Esophagus muscularis mucosa (tissue), 3 donors: Measurements from ENCODE around the gene AKT2.

Experiments
- POLR2A ChIP-seq: fragments of 450-650 bp; IDR thresholded peaks from one replicate; pipeline ENCODE4 v1.6.1; 2017; ENCODE audit warnings: antibody characterized with exemption, moderate library complexity, mild to moderate bottlenecking, low read depth
- TF ChIP-seq, protein P1 (sequence below), 3 experiments: fragments of 200-600 bp in 2 of 3; fragments of 450-650 bp in 1 of 3; sonication (generic) in 2 of 3; IDR thresholded peaks; one replicate each; pipeline ENCODE4 v1.5.1; 2017 to 2019; ENCODE audit warnings: antibody characterized with exemption in 3 of 3, mild to moderate bottlenecking in 2 of 3, moderate library complexity in 1 of 3

DNA sequence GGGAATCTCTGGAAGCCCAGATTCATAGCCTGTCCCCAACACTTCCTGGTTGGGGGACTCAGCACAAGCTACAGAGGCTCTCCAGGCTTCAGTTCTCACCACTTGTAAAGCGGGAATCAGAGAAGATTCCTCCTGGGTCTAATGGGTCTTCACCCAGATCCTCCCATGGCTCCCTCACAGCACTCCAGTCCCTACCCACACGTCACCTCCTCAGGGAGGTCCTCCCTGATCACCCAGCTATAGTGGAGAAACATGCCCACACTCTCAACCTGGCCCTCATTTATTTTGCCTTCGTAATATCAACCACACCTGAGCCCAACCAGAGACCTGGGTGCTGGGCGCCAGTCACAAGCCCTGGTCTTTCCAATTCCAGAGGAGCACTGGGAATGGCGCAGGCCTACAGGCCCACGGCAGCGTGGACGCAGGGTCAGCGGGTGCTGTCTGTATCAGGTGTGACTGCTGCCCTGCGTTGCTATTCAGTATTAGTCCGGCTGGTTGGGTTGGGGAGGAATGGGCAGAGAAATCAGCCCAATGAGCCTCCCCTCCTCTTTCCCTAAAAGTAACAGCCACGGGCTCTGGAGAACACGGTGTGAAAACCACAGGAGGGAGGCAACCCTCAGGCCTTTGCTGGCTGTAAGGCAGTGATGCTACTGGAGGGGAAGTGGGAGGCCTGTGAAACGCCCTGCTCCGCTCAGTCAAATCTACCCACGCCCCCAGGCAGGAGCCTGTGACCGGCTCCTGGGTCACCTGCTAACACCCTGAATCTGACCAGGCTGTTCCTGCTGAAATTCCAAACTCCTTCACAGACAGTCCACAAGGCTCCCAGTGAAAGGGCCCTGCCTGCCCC, 5.2 kb downstream of the AKT2 start:
- TF ChIP-seq, protein P1, sequence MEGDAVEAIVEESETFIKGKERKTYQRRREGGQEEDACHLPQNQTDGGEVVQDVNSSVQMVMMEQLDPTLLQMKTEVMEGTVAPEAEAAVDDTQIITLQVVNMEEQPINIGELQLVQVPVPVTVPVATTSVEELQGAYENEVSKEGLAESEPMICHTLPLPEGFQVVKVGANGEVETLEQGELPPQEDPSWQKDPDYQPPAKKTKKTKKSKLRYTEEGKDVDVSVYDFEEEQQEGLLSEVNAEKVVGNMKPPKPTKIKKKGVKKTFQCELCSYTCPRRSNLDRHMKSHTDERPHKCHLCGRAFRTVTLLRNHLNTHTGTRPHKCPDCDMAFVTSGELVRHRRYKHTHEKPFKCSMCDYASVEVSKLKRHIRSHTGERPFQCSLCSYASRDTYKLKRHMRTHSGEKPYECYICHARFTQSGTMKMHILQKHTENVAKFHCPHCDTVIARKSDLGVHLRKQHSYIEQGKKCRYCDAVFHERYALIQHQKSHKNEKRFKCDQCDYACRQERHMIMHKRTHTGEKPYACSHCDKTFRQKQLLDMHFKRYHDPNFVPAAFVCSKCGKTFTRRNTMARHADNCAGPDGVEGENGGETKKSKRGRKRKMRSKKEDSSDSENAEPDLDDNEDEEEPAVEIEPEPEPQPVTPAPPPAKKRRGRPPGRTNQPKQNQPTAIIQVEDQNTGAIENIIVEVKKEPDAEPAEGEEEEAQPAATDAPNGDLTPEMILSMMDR (IDR thresholded peaks at IDR 0.05): no peak
- TF ChIP-seq POLR2A: no peak
